K562 (cell line): Measurements from ENCODE around the gene GCDH. TPM values are rescaled to one million over a fixed set of nuclear protein-coding genes. Genes with fewer than 3 reads are reported as not detected.

Experiments used
- BMI1 ChIP-seq: fragments of 150-350 bp; IDR thresholded peaks from 2 replicates; pipeline ENCODE4 v1.6.1; 2014; ENCODE audit warnings: low read length
- CREM ChIP-seq: IDR thresholded peaks from 2 replicates; pipeline ENCODE4 v1.6.1; 2014; ENCODE audit warnings: antibody characterized with exemption, low read depth
- HCFC1 ChIP-seq: IDR thresholded peaks from 2 replicates; pipeline ENCODE4 v1.6.1; 2012; ENCODE audit warnings: low read depth, low read length, improper control_type of control experiment
- MEIS2 ChIP-seq: fragments of 450-650 bp; IDR thresholded peaks from 2 replicates; pipeline ENCODE4 v1.6.1; 2014; ENCODE audit warnings: mild to moderate bottlenecking; ENCODE audit not compliant: partially characterized antibody
- NEUROD1 ChIP-seq: fragments of 150-350 bp; IDR thresholded peaks from 2 replicates; pipeline ENCODE4 v1.6.1; 2014; ENCODE audit warnings: borderline replicate concordance, low read length, low read depth; ENCODE audit not compliant: partially characterized antibody
- NONO ChIP-seq, 2 experiments: fragments of 200-400 bp in 1 of 2; fragments of 450-650 bp in 1 of 2; formaldehyde crosslinking in 1 of 2; IDR thresholded peaks; 2 replicates each; pipeline ENCODE4 v1.6.1; 2017; ENCODE audit warnings: low read depth in 2 of 2, mild to moderate bottlenecking in 2 of 2, moderate library complexity in 2 of 2, low read length in 1 of 2
- NR2F6 ChIP-seq: fragments of 450-650 bp; formaldehyde crosslinking; IDR thresholded peaks from 2 replicates; pipeline ENCODE4 v1.4.0; 2020; ENCODE audit warnings: mild to moderate bottlenecking
- PCBP2 ChIP-seq: fragments of 200-400 bp; formaldehyde crosslinking; IDR thresholded peaks from 2 replicates; pipeline ENCODE4 v1.6.1; 2018; ENCODE audit warnings: low read length, low read depth, mild to moderate bottlenecking, moderate library complexity; ENCODE audit not compliant: poor library complexity, severe bottlenecking
- POLR3G ChIP-seq: IDR thresholded peaks from 2 replicates; pipeline ENCODE4 v1.6.1; 2011; ENCODE audit not compliant: insufficient read length, insufficient replicate concordance; ENCODE audit errors: extremely low read depth
- SIX5 ChIP-seq, 2 experiments: IDR thresholded peaks; 2 replicates each; pipeline ENCODE4 v1.6.1; 2011; ENCODE audit warnings: low read length in 2 of 2, borderline replicate concordance in 1 of 2, low read depth in 1 of 2, mild to moderate bottlenecking in 1 of 2, moderate library complexity in 1 of 2; ENCODE audit not compliant: insufficient read depth in 1 of 2
- ZBTB1 ChIP-seq: sonication (generic); formaldehyde crosslinking; IDR thresholded peaks from 2 replicates; pipeline ENCODE4 v1.8.1; 2023; ENCODE audit warnings: missing genetic modification reagents, low read depth, mild to moderate bottlenecking, borderline replicate concordance
- ZBTB7A ChIP-seq: IDR thresholded peaks from 2 replicates; pipeline ENCODE4 v1.6.1; 2011; ENCODE audit warnings: low read depth, mild to moderate bottlenecking, low read length, moderate library complexity, borderline replicate concordance; ENCODE audit not compliant: control insufficient read depth
- ZNF212 ChIP-seq: fragments of 450-650 bp; formaldehyde crosslinking; IDR thresholded peaks from 2 replicates; pipeline ENCODE4 v1.4.0; 2020; ENCODE audit warnings: mild to moderate bottlenecking
- polyA plus RNA-seq, 8 experiments: library from polyadenylated mRNA; depleted of rRNA in 4 of 8; stranded (reverse) in 5 of 8; unstranded in 3 of 8; fragments of >200 nt; fragmentation: Nextera tagmentation in 2 of 8; fragmentation: Illumina TruSeq in 1 of 8; extraction: Ambion mirVana in 2 of 8; extraction: Trizol in 1 of 8; gene quantifications; 2 replicates each; pipeline versions ENCODE4 v1.2.1 to v1.2.3, GENCODE V29; 2011 to 2014; ENCODE audit warnings: inconsistent platforms in 1 of 8, missing spikeins in 1 of 8
- total RNA-seq, 7 experiments: library from RNA; depleted of rRNA in 6 of 7; stranded (reverse); fragments of >200 nt in 6 of 7; fragmentation: Illumina TruSeq in 2 of 7; extraction: Trizol in 2 of 7; gene quantifications; 2 replicates each; pipeline versions ENCODE4 v1.2.1 to v1.2.3, GENCODE V29; 2011 to 2021; ENCODE audit warnings: low replicate concordance in 1 of 7
- TF ChIP-seq, protein P1 (sequence below): fragments of 250-450 bp; sonication (Bioruptor Pico); IDR thresholded peaks from 2 replicates; pipeline ENCODE4 v1.5.0; 2021; ENCODE audit warnings: mild to moderate bottlenecking, moderate library complexity
- TF ChIP-seq, protein P2 (sequence below): sonication (generic); formaldehyde crosslinking; IDR thresholded peaks from 2 replicates; pipeline ENCODE4 v1.8.0; 2022; ENCODE audit warnings: mild to moderate bottlenecking, low read depth, missing genetic modification reagents
- TF ChIP-seq, protein P3 (sequence below): fragments of 250-450 bp; sonication (Bioruptor Pico); IDR thresholded peaks from 2 replicates; pipeline ENCODE4 v1.4.0; 2020; ENCODE audit warnings: mild to moderate bottlenecking, moderate library complexity
- TF ChIP-seq, protein P4 (sequence below): sonication (generic); formaldehyde crosslinking; IDR thresholded peaks from 2 replicates; pipeline ENCODE4 v1.8.1; 2023; ENCODE audit warnings: mild to moderate bottlenecking, missing genetic modification reagents

GCDH gene
- total and polyA plus RNA-seq, 9 of the 15 experiments (the other 6 are each of a cell fraction or from before 2014, with no cell fraction given): 2.9 to 50.8 (median 19.1) TPM

DNA sequence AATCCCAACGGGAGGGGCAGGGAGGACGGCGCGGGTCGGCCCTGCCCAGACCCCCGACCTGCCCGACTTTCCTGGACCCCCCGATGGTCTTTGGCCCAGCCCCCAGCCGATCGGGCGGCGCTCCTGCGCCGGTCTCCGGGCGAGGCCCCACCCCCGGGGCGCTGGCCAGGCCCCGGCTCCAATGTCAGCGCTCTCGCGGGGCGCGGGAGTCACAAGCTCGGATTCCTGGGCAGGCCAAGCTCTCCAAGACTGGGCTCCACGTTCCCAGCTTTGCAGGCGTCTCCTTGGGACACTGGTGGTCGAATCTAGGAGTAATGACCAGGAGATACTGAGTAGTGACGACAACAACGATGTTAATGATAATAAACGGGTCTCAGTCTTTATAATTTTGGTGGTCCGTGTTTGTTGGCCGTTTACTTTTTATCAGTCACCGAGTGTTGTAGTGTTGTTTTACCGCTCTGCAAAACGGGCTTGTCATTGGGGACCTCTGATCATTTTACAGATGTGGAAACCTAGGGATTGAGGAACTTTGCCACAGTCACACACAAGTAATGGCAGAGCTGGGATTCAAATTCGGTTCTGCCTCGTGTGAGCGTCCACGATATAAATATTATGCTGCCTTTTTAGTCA, 55.2 kb downstream of the GCDH start (continued):
- TF ChIP-seq, protein P1, sequence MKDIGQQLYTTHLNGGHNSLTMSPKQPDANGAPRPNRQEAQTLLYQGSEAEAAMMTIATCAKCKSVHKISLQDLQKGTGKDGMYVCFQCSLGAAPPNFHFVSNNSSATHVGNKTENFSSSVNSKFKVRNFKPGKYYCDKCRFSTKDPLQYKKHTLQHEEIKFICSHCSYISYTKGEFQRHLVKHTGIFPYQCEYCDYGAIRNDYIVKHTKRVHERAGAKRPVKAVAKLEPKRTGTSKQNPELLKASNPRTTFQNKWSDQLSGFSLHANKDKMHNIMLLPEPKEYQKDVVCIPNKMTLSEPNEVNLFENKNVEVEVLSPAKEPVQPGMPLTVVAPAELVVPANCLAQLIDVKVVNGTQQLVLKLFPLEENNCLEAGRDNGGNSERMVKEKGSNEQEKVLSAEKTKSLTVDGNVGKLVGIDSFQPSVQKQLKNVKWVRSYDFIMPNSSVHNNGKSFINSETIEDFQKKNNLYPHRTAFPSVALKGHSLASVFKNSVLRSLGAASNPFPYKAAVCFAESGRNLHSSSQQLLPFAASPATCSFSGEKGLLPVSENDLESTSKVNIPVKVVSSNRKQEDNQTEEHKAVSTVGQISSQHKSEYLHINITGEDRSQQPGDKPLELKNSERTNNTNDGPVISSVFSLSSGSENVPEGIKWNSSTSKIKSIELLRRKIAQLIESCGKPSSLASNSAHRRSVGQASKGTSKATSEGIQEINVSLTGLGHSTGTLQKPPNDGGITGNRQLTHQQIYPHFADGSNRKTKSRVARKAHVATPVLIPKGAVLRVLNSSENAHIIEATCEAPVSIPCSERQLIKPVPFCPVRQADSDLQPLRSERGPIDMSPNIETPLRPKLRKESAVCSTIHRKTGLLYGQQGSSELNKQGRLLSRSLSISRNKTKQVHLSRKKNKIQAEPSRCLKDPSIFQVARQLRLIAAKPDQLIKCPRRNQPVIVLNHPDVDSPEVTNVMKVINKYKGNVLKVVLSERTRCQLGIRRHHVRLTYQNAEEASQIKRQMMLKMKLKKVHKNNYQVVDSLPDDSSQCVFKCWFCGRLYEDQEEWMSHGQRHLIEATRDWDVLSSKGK: no peak
- TF ChIP-seq, protein P2, sequence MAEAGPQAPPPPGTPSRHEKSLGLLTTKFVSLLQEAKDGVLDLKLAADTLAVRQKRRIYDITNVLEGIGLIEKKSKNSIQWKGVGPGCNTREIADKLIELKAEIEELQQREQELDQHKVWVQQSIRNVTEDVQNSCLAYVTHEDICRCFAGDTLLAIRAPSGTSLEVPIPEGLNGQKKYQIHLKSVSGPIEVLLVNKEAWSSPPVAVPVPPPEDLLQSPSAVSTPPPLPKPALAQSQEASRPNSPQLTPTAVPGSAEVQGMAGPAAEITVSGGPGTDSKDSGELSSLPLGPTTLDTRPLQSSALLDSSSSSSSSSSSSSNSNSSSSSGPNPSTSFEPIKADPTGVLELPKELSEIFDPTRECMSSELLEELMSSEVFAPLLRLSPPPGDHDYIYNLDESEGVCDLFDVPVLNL (CRISPR knock-in tag): no peak
- TF ChIP-seq CREM (no peak), NONO (IDR thresholded peaks at IDR 0.05; ENCODE audit: low read depth in 2 of 2, low read length in 1 of 2) (0 out of 4 replicates have a peak, but pooled peaks of 1 of the 2 experiments have one; percentile 8), ZNF212 (no peak), NR2F6 (CRISPR knock-in tag) (0 out of 2 replicates have a peak, but pooled peaks have one; percentile 74), POLR3G (no peak), HCFC1 (no peak), SIX5 (IDR thresholded peaks at IDR 0.05; ENCODE audit: borderline replicate concordance in 1 of 2, insufficient read depth in 1 of 2, low read depth in 1 of 2, low read length in 2 of 2) (no peak), ZBTB7A (peak; percentile 99), NEUROD1 (no peak), BMI1 (no peak), PCBP2 (no peak), ZBTB1 (CRISPR knock-in tag) (no peak), MEIS2 (no peak)
- TF ChIP-seq, protein P3, sequence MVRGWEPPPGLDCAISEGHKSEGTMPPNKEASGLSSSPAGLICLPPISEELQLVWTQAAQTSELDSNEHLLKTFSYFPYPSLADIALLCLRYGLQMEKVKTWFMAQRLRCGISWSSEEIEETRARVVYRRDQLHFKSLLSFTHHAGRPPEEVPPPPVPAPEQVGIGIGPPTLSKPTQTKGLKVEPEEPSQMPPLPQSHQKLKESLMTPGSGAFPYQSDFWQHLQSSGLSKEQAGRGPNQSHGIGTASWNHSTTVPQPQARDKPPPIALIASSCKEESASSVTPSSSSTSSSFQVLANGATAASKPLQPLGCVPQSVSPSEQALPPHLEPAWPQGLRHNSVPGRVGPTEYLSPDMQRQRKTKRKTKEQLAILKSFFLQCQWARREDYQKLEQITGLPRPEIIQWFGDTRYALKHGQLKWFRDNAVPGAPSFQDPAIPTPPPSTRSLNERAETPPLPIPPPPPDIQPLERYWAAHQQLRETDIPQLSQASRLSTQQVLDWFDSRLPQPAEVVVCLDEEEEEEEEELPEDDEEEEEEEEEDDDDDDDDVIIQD (CRISPR knock-in tag): no peak
- TF ChIP-seq, protein P4, sequence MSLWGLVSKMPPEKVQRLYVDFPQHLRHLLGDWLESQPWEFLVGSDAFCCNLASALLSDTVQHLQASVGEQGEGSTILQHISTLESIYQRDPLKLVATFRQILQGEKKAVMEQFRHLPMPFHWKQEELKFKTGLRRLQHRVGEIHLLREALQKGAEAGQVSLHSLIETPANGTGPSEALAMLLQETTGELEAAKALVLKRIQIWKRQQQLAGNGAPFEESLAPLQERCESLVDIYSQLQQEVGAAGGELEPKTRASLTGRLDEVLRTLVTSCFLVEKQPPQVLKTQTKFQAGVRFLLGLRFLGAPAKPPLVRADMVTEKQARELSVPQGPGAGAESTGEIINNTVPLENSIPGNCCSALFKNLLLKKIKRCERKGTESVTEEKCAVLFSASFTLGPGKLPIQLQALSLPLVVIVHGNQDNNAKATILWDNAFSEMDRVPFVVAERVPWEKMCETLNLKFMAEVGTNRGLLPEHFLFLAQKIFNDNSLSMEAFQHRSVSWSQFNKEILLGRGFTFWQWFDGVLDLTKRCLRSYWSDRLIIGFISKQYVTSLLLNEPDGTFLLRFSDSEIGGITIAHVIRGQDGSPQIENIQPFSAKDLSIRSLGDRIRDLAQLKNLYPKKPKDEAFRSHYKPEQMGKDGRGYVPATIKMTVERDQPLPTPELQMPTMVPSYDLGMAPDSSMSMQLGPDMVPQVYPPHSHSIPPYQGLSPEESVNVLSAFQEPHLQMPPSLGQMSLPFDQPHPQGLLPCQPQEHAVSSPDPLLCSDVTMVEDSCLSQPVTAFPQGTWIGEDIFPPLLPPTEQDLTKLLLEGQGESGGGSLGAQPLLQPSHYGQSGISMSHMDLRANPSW (CRISPR knock-in tag): no peak
